Vagina (tissue), 2 donors: Measurements from ENCODE around the gene PCBP3.

Experiments
- CTCF ChIP-seq, 3 experiments: fragments of 450-650 bp in 2 of 3; fragments of 200-600 bp in 1 of 3; sonication (generic) in 1 of 3; IDR thresholded peaks; one replicate each; pipeline ENCODE4 v1.5.1; 2017 to 2019; ENCODE audit warnings: antibody characterized with exemption in 3 of 3, mild to moderate bottlenecking in 2 of 3, moderate library complexity in 2 of 3
- POLR2AphosphoS5 ChIP-seq, 2 donors: sonication (generic); formaldehyde crosslinking; IDR thresholded peaks; one replicate each; pipeline ENCODE4 v1.9.0; 2017; ENCODE audit warnings: antibody characterized with exemption in 2 of 2, mild to moderate bottlenecking in 2 of 2, low read depth in 1 of 2; ENCODE audit not compliant: insufficient read depth in 1 of 2

- TF ChIP-seq CTCF (IDR thresholded peaks at IDR 0.05) (no peak), POLR2AphosphoS5 (IDR thresholded peaks at IDR 0.05; ENCODE audit: insufficient read depth in 1 of 2, low read depth in 1 of 2) (no peak)
Measured at GRCh38 chr21:45632637-45633251, 10.8 kb upstream of the PCBP3 start.
